ENCODE measurements around the gene TNNI2. TPM values are rescaled to one million over a fixed set of nuclear protein-coding genes. Genes with fewer than 3 reads are reported as not detected.

TNNI2 gene
- total RNA-seq, 4 donors from 2014 or later, result 4.7 to 23.9 (median 9.3) TPM; not detected in 1

DNA sequence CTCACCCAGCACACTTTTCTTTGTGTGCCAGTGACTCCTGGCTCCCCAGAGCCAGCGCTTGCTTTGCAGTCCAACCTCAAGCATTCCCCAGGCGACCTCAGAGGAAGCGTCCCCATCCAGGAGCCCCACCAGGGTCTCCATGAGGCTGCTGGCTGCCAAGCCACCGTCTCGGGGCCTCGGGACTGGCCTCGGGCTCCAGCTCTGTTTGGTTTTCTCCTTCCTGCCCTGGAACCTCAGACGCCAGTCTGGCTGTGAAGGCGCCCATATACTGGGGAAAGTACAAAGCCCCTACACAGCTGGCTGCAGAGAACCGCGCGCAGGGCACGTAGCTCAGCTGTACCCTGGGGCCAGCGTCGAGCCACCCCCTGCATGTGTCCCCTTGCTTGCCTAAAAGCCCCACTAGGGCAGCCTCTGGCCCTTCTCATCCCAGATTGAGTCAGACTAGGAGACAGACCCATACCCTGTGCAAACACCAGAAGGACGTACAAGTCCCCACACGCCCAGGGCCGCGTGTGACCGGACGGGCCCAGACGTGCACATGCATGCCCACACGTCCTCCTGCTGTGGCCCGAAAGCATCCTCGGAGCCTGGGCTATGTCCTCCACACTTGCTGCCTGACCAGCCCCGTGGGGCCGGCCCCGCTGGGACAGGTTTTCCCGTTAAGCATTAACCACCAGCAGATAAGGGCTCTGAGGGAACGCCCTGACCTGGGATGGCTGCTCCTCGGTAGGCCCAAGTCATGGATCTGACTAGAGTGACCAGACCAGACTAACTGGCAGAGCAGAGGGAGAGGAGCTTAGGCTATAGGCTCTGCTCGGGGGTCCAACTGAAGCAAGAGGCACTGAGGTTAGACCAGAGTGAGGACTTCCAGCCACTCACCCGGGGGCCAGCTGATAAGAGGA, 8.2 kb upstream of the TNNI2 start:
- H3K4me1 ChIP-seq, result peaks cover 8 to 67% (median 11%) of the 10 kb centered on the region in 4 donors
- peak in 2 of 3 donors; percentile 88 to 90 for DNase-seq
- no peaks in the 10 kb centered on the region for H3K9me3 ChIP-seq
- no peaks in the 10 kb centered on the region for H3K36me3 ChIP-seq
- no peaks in the 10 kb centered on the region for H3K27me3 ChIP-seq
- peak overlapping the region in 3 of 4 donors; percentile 62 to 80 (median 67) for H3K27ac ChIP-seq
- H3K4me3 ChIP-seq, result no peak overlapping the region
- TF ChIP-seq, protein P1, sequence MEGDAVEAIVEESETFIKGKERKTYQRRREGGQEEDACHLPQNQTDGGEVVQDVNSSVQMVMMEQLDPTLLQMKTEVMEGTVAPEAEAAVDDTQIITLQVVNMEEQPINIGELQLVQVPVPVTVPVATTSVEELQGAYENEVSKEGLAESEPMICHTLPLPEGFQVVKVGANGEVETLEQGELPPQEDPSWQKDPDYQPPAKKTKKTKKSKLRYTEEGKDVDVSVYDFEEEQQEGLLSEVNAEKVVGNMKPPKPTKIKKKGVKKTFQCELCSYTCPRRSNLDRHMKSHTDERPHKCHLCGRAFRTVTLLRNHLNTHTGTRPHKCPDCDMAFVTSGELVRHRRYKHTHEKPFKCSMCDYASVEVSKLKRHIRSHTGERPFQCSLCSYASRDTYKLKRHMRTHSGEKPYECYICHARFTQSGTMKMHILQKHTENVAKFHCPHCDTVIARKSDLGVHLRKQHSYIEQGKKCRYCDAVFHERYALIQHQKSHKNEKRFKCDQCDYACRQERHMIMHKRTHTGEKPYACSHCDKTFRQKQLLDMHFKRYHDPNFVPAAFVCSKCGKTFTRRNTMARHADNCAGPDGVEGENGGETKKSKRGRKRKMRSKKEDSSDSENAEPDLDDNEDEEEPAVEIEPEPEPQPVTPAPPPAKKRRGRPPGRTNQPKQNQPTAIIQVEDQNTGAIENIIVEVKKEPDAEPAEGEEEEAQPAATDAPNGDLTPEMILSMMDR (IDR thresholded peaks at IDR 0.05), result no peak
- TF ChIP-seq POLR2A (IDR thresholded peaks at IDR 0.05), result peak; percentile 41 to 55

DNA sequence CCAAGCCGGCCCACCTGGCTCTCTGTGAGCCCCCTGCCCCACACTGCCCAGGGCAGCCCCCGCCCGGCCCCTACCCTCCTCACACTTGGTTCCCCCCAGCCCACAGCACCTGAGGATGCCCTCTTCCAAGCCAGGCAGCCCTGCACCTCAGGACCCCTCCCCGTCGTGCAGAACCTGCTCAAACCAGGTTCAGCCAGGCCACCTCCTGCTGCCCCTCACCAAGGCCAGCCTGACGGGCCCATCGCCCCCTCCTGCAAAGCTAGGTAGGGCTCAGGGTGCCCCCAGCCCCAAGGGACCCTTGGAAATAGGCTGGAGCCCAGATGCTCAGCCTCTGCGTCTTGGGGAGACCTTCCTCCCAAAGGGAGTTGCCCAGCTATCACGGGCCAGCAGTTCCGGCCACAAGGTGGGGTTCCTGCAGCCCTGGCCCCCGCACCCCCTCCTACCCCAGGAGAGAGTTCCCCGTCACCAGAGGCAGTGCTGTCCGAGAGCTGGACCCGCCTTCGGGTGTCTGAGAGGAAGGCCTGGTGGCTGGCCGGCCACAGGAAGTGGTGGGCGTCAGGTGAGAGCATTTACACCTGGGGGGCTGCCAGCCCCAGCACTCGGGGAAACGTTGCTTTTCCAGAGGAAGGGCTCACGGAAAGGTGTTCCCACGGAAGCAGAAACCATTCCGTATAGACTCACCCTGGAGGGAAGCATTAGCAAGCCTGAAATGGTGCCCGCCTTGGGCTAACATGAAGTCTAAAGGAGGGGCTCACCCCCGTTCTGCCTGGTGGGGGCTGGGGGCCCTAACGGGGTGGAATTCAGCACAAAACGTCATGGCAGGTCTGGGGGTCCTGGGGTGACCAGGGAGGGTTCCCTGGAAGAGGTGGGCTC, 7.2 kb upstream of the TNNI2 start:
- no peaks in the 10 kb centered on the region for H3K36me3 ChIP-seq
- peaks cover 8 to 60% (median 11%) of the 10 kb centered on the region in 4 donors for H3K4me1 ChIP-seq
- no peaks in the 10 kb centered on the region for H3K9me3 ChIP-seq
- peak in 1 of 3 donors; percentile 47 for DNase-seq
- H3K27me3 ChIP-seq, result no peaks in the 10 kb centered on the region
- no peak for TF ChIP-seq POLR2A (IDR thresholded peaks at IDR 0.05)
- TF ChIP-seq, protein P1 (IDR thresholded peaks at IDR 0.05), result no peak
- no peak overlapping the region for H3K4me3 ChIP-seq
- H3K27ac ChIP-seq, result peak overlapping the region in 3 of 4 donors; percentile 62 to 80 (median 67)

DNA sequence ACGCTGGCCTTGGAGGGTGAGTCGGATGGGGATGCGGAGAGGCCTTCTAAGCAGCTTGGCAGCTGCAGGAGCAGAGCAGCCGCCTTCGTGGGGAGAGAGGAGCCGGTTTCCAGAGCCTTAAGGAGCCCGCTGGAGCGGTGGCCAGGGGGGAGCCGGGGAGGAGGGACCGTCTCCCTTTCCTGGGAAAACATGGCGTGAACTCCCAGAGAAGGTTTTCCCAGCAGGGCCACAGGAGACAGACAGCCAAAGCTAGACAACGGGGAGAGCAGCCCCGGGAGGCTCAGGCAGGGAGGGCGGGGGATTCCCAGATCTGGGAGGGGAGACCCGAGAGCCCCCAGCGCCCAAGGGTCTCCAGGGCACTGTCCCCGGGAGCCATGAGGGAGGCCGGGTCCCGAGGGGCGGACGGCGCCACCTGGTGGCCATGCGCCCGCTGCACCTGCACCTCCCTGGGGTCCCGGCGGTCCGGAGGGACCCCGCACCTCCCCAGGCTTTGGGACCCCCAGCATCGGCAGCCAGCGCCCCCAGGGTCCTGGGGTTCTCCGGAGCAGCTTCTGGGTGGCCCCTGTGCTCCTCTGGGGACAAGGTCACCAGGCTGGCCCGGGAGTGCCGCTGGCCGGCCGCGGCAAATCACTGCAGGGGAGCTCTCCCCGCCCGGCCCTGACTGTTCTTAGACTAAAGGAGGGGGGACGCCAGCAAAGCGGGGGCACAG, 6.4 kb upstream of the TNNI2 start:
- peak; percentile 50 to 85 (median 77) for DNase-seq

DNA sequence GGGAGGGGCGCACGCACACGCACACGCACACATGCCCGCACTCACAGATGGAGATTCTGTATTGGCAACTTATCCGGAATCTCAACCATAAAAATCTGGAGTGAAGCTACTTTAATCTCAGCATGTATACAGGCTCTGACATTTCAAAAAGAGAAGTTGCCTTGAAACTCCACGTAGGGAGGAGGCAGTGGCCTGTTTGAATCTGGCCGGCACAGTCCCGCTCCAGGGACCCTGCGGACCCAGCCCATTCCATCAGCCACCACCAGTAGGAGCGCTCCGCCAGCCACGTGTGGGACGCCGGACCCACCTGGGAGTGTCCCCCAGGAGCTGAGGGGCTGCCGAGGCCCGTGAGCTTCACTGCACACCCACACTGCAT, 5.9 kb upstream of the TNNI2 start:
- Histone ChIP-seq H3K4me1 (peaks cover 9 to 54% (median 15%) of the 10 kb centered on the region in 4 donors), H3K4me3 (peak overlapping the region in 3 of 4 donors; percentile 23 to 41 (median 35)), H3K27me3 (no peaks in the 10 kb centered on the region), H3K36me3 (no peaks in the 10 kb centered on the region), H3K9me3 (no peaks in the 10 kb centered on the region), H3K27ac (peak overlapping the region in 3 of 4 donors; percentile 49 to 90 (median 83))
- DNase-seq, result no peak
- TF ChIP-seq POLR2A (IDR thresholded peaks at IDR 0.05), result no peak
- TF ChIP-seq, protein P1 (IDR thresholded peaks at IDR 0.05), result no peak

More for the DNA sequence above, 6.4 kb upstream of the TNNI2 start:
- H3K4me3 ChIP-seq, result peak overlapping the region; percentile 14 to 41 (median 29)
- H3K36me3 ChIP-seq, result no peaks in the 10 kb centered on the region
- H3K9me3 ChIP-seq, result no peaks in the 10 kb centered on the region
- peaks cover 8 to 52% (median 11%) of the 10 kb centered on the region in 4 donors for H3K4me1 ChIP-seq
- no peaks in the 10 kb centered on the region for H3K27me3 ChIP-seq
- H3K27ac ChIP-seq, result peak overlapping the region in 1 of 4 donors; percentile 49
- TF ChIP-seq, protein P1 (IDR thresholded peaks at IDR 0.05), result peak; percentile 87 to 99 (median 96)
- no peak for TF ChIP-seq POLR2A (IDR thresholded peaks at IDR 0.05)
